HG02623 (cell line): Measurements from ENCODE around the gene ATP8B1.
"Not testable (repeated sequence)": the region's sequence is repeated elsewhere in the genome, so short reads cannot be mapped to it uniquely, and the experiment has no call there.

ENCODE experiments used
- ATAC-seq: cut with Tn5 transposase; IDR thresholded peaks from one replicate; pipeline ENCODE4 v1.9.1; 2021; ENCODE audit warnings: moderate library complexity; ENCODE audit not compliant: unreplicated experiment

The ATP8B1 gene

GRCh38 chr18:57803103-57803969 is at the start of gene ATP8B1:
TSS of gene ATP8B1 (minus strand) at chr18:57803315. CDS start at chr18:57731807, 71,508 bp downstream.
- no peak for ATAC-seq

GRCh38 chr18:57850063-57850462 is 46.9 kb upstream of the ATP8B1 start:
- no peak for ATAC-seq

GRCh38 chr18:57848374-57848773 is 45.3 kb upstream of the ATP8B1 start:
- ATAC-seq: not testable (repeated sequence)

GRCh38 chr18:57847431-57847830 is 44.3 kb upstream of the ATP8B1 start:
- not testable (repeated sequence) for ATAC-seq

- no peak for ATAC-seq
These were observed 43.1 kb upstream of the ATP8B1 start for GRCh38 chr18:57846258-57846657.

- ATAC-seq: no peak
These were observed 42.5 kb upstream of the ATP8B1 start for GRCh38 chr18:57845605-57846074.

GRCh38 chr18:57844319-57844718 is 41.2 kb upstream of the ATP8B1 start:
- ATAC-seq: no peak

GRCh38 chr18:57843386-57843785 is 40.3 kb upstream of the ATP8B1 start:
- ATAC-seq: no peak

- peak; percentile 37 for ATAC-seq
These were observed 38.5 kb upstream of the ATP8B1 start for GRCh38 chr18:57841568-57841967.

GRCh38 chr18:57839942-57840381 is 36.8 kb upstream of the ATP8B1 start:
- no peak for ATAC-seq

GRCh38 chr18:57837917-57838548 is 34.9 kb upstream of the ATP8B1 start:
- ATAC-seq: peak; percentile 77

- no peak for ATAC-seq
These were observed 33.4 kb upstream of the ATP8B1 start for GRCh38 chr18:57836557-57836956.

- ATAC-seq: no peak
These were observed 32.8 kb upstream of the ATP8B1 start for GRCh38 chr18:57835904-57836303.

- ATAC-seq: no peak
These were observed 31.5 kb upstream of the ATP8B1 start for GRCh38 chr18:57834616-57835015.

- ATAC-seq: peak; percentile 49
These were observed 30.5 kb upstream of the ATP8B1 start for GRCh38 chr18:57833441-57834101.

GRCh38 chr18:57832730-57833129 is 29.6 kb upstream of the ATP8B1 start:
- no peak for ATAC-seq

- no peak for ATAC-seq
These were observed 28.7 kb upstream of the ATP8B1 start for GRCh38 chr18:57831597-57832377.

- ATAC-seq: no peak
These were observed 24.5 kb upstream of the ATP8B1 start for GRCh38 chr18:57827646-57828045.

- ATAC-seq: no peak
These were observed 23.1 kb upstream of the ATP8B1 start for GRCh38 chr18:57826252-57826651.

- not testable (repeated sequence) for ATAC-seq
These were observed 17.5 kb upstream of the ATP8B1 start for GRCh38 chr18:57820583-57820982.
